HepG2 (cell line): Measurements from ENCODE around the gene CMTM8. TPM values are rescaled to one million over a fixed set of nuclear protein-coding genes. Genes with fewer than 3 reads are reported as not detected.

Experiments used
- ATF6 ChIP-seq: sonication (generic); formaldehyde crosslinking; conservative IDR thresholded peaks from 2 replicates; pipeline ENCODE4 v1.4.0; 2020; ENCODE audit warnings: missing genetic modification reagents
- GABPA ChIP-seq, 2 experiments: IDR thresholded peaks; 2 replicates each; pipeline ENCODE4 v1.6.1; 2011 to 2016; ENCODE audit warnings: low read depth in 2 of 2, low read length in 1 of 2, missing biosample characterization in 1 of 2, missing genetic modification characterization in 1 of 2
- IRF9 ChIP-seq: sonication (generic); formaldehyde crosslinking; IDR thresholded peaks from 2 replicates; pipeline ENCODE4 v1.8.0; 2022; ENCODE audit warnings: missing genetic modification reagents, mild to moderate bottlenecking, borderline replicate concordance
- TARDBP ChIP-seq: sonication (generic); formaldehyde crosslinking; IDR thresholded peaks from 2 replicates; pipeline ENCODE4 v1.8.0; 2022; ENCODE audit warnings: mild to moderate bottlenecking, missing genetic modification reagents
- ZNF577 ChIP-seq: sonication (generic); formaldehyde crosslinking; IDR thresholded peaks from 2 replicates; pipeline ENCODE4 v1.4.0; 2020; ENCODE audit warnings: mild to moderate bottlenecking, low read depth, missing genetic modification reagents, borderline replicate concordance
- ZNF589 ChIP-seq: sonication (generic); formaldehyde crosslinking; conservative IDR thresholded peaks from 2 replicates; pipeline ENCODE4 v1.8.0; 2022; ENCODE audit warnings: mild to moderate bottlenecking, moderate library complexity, missing genetic modification reagents
- ZNF761 ChIP-seq: sonication (generic); formaldehyde crosslinking; conservative IDR thresholded peaks from 2 replicates; pipeline ENCODE4 v1.4.0; 2020; ENCODE audit warnings: mild to moderate bottlenecking, missing genetic modification reagents
- polyA plus RNA-seq, 8 experiments: library from polyadenylated mRNA; depleted of rRNA in 3 of 8; stranded (reverse) in 7 of 8; unstranded in 1 of 8; fragments of >200 nt; fragmentation: Illumina TruSeq in 4 of 8; extraction: Trizol in 4 of 8; gene quantifications; 2 replicates each; pipeline versions ENCODE4 v1.2.1 to v1.2.3, GENCODE V29; 2011 to 2016; ENCODE audit warnings: low read depth in 4 of 8, missing spikeins in 1 of 8, mixed read lengths in 1 of 8; ENCODE audit not compliant: insufficient read depth in 1 of 8
- total RNA-seq, 5 experiments: library from RNA; depleted of rRNA; stranded (reverse); fragments of >200 nt; fragmentation: Illumina TruSeq; extraction: Trizol; gene quantifications; 2 replicates each; pipeline ENCODE4 v1.2.3, GENCODE V29; 2016; ENCODE audit warnings: low read depth in 1 of 5
- TF ChIP-seq, protein P1 (sequence below), 2 experiments: fragments of 450-650 bp in 1 of 2; sonication (generic) in 1 of 2; formaldehyde crosslinking in 1 of 2; IDR thresholded peaks; 2 replicates each; pipeline versions ENCODE4 v1.6.1 to v1.8.0; 2016 to 2022; ENCODE audit warnings: antibody characterized with exemption in 1 of 2, mild to moderate bottlenecking in 1 of 2, missing genetic modification reagents in 1 of 2
- TF ChIP-seq, protein P2 (sequence below): sonication (generic); formaldehyde crosslinking; IDR thresholded peaks from 2 replicates; pipeline ENCODE4 v1.4.0; 2020; ENCODE audit warnings: missing genetic modification reagents

Gene CMTM8
- total and polyA plus RNA-seq, 2 of the 13 experiments (the other 11 are each of a cell fraction or from before 2014, with no cell fraction given), result 8.9 to 15.8 TPM

- TF ChIP-seq, protein P1, sequence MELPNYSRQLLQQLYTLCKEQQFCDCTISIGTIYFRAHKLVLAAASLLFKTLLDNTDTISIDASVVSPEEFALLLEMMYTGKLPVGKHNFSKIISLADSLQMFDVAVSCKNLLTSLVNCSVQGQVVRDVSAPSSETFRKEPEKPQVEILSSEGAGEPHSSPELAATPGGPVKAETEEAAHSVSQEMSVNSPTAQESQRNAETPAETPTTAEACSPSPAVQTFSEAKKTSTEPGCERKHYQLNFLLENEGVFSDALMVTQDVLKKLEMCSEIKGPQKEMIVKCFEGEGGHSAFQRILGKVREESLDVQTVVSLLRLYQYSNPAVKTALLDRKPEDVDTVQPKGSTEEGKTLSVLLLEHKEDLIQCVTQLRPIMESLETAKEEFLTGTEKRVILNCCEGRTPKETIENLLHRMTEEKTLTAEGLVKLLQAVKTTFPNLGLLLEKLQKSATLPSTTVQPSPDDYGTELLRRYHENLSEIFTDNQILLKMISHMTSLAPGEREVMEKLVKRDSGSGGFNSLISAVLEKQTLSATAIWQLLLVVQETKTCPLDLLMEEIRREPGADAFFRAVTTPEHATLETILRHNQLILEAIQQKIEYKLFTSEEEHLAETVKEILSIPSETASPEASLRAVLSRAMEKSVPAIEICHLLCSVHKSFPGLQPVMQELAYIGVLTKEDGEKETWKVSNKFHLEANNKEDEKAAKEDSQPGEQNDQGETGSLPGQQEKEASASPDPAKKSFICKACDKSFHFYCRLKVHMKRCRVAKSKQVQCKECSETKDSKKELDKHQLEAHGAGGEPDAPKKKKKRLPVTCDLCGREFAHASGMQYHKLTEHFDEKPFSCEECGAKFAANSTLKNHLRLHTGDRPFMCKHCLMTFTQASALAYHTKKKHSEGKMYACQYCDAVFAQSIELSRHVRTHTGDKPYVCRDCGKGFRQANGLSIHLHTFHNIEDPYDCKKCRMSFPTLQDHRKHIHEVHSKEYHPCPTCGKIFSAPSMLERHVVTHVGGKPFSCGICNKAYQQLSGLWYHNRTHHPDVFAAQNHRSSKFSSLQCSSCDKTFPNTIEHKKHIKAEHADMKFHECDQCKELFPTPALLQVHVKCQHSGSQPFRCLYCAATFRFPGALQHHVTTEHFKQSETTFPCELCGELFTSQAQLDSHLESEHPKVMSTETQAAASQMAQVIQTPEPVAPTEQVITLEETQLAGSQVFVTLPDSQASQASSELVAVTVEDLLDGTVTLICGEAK (IDR thresholded peaks at IDR 0.05), result no peak
- TF ChIP-seq, protein P1 (CRISPR knock-in tag; IDR thresholded peaks at IDR 0.05), result peak; percentile 31; the same call in 1 of the 2 replicates
- no peak for TF ChIP-seq ZNF577 (CRISPR knock-in tag)
- TF ChIP-seq ZNF589 (CRISPR knock-in tag), result no peak
- no peak; the same call in 1 of the 2 replicates for TF ChIP-seq ZNF761 (CRISPR knock-in tag)
- TF ChIP-seq, protein P2, sequence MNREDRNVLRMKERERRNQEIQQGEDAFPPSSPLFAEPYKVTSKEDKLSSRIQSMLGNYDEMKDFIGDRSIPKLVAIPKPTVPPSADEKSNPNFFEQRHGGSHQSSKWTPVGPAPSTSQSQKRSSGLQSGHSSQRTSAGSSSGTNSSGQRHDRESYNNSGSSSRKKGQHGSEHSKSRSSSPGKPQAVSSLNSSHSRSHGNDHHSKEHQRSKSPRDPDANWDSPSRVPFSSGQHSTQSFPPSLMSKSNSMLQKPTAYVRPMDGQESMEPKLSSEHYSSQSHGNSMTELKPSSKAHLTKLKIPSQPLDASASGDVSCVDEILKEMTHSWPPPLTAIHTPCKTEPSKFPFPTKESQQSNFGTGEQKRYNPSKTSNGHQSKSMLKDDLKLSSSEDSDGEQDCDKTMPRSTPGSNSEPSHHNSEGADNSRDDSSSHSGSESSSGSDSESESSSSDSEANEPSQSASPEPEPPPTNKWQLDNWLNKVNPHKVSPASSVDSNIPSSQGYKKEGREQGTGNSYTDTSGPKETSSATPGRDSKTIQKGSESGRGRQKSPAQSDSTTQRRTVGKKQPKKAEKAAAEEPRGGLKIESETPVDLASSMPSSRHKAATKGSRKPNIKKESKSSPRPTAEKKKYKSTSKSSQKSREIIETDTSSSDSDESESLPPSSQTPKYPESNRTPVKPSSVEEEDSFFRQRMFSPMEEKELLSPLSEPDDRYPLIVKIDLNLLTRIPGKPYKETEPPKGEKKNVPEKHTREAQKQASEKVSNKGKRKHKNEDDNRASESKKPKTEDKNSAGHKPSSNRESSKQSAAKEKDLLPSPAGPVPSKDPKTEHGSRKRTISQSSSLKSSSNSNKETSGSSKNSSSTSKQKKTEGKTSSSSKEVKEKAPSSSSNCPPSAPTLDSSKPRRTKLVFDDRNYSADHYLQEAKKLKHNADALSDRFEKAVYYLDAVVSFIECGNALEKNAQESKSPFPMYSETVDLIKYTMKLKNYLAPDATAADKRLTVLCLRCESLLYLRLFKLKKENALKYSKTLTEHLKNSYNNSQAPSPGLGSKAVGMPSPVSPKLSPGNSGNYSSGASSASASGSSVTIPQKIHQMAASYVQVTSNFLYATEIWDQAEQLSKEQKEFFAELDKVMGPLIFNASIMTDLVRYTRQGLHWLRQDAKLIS (CRISPR knock-in tag), result no peak
- TF ChIP-seq IRF9 (CRISPR knock-in tag), result peak; percentile 62; the same call in 1 of the 2 replicates
- TF ChIP-seq GABPA (IDR thresholded peaks at IDR 0.05; ENCODE audit: low read depth, low read length), result no peak
- TF ChIP-seq GABPA (CRISPR knock-in tag; IDR thresholded peaks at IDR 0.05; ENCODE audit: low read depth), result no peak
- no peak for TF ChIP-seq TARDBP (CRISPR knock-in tag)
- no peak for TF ChIP-seq ATF6 (CRISPR knock-in tag)
Measured at GRCh38 chr3:32391643-32392535, 153.4 kb downstream of the CMTM8 start, which contains the start of gene CMTM7 (continued).
